ENCODE results near the gene KLF15. TPM values are rescaled to one million over a fixed set of nuclear protein-coding genes. Genes with fewer than 3 reads are reported as not detected.

The KLF15 gene
- total RNA-seq, 1 experiment from 2014 or later, result 3.3 TPM

- no peak for TF ChIP-seq POLR2AphosphoS5 (IDR thresholded peaks at IDR 0.05; ENCODE audit: low read depth, low read length)
- TF ChIP-seq REST (IDR thresholded peaks at IDR 0.05; ENCODE audit: low read depth), result no peak
- TF ChIP-seq SP1 (IDR thresholded peaks at IDR 0.05; ENCODE audit: low read depth), result no peak
- TF ChIP-seq SRF (IDR thresholded peaks at IDR 0.05; ENCODE audit: low read depth), result no peak
Measured at GRCh38 chr3:126314305-126314789, 42.9 kb downstream of the KLF15 start (continued).

GRCh38 chr3:126313580-126314304 is 43.5 kb downstream of the KLF15 start:
- intact Hi-C loops (cut with micrococcal nuclease), result no loop called here
- no peak overlapping the region for H3K4me3 ChIP-seq (replicated peaks in 1 of 2; ENCODE audit: low read depth in 1 of 2, low read length in 2 of 2)
- H3K9me2 ChIP-seq (ENCODE audit: insufficient read depth), result no peaks in the 10 kb centered on the region
- POLR2A ChIA-PET, result no interaction called here
- TF ChIP-seq RAD21 (IDR thresholded peaks at IDR 0.05; ENCODE audit: low read depth) (no peak), ZNF274 (IDR thresholded peaks at IDR 0.05; ENCODE audit: low read depth, low read length) (no peak), SRF (IDR thresholded peaks at IDR 0.05; ENCODE audit: low read depth) (no peak), ELF1 (IDR thresholded peaks at IDR 0.05; ENCODE audit: borderline replicate concordance, low read depth) (no peak), ZBTB33 (IDR thresholded peaks at IDR 0.05; ENCODE audit: extremely low read depth, insufficient replicate concordance, low read length) (no peak), JUND (IDR thresholded peaks at IDR 0.05) (no peak), POLR2A (IDR thresholded peaks at IDR 0.05; ENCODE audit: borderline replicate concordance, extremely low read depth, insufficient read depth, insufficient read length) (no peak), REST (IDR thresholded peaks at IDR 0.05; ENCODE audit: low read depth) (no peak)
- no TSS peak for BruUV-seq (replicated peaks)
- H3K79me2 ChIP-seq (ENCODE audit: insufficient read depth, low read length), result no peaks in the 10 kb centered on the region
- H3K36me3 ChIP-seq (ENCODE audit: control insufficient read depth in 1 of 2, insufficient read depth in 2 of 2, low read length in 2 of 2), result no peaks in the 10 kb centered on the region
- no peak for ATAC-seq
- H3K4me1 ChIP-seq (ENCODE audit: control insufficient read depth in 1 of 2, insufficient read depth in 2 of 2, low read length in 2 of 2), result no peaks in the 10 kb centered on the region
- CTCF ChIA-PET, result no interaction called here
- no peaks in the 10 kb centered on the region for H3K27me3 ChIP-seq (ENCODE audit: insufficient read depth, low read length)
- no peak overlapping the region for H2AFZ ChIP-seq (ENCODE audit: low read depth, low read length, poor library complexity, severe bottlenecking)
- H4K20me1 ChIP-seq (ENCODE audit: insufficient read depth), result no peaks in the 10 kb centered on the region
- H3K9me3 ChIP-seq (ENCODE audit: control insufficient read depth in 1 of 2, insufficient read depth in 1 of 2, low read depth in 1 of 2, low read length in 2 of 2), result no peaks in the 10 kb centered on the region
- H3K27ac ChIP-seq (ENCODE audit: low read depth, low read length), result no peak overlapping the region
- no peak overlapping the region for H3K4me2 ChIP-seq (ENCODE audit: low read length)
- H3K9ac ChIP-seq (ENCODE audit: low read length), result no peak overlapping the region
- DNase-seq (ENCODE audit: low read depth, low spot score), result no peak
- RAD21 ChIA-PET (ENCODE audit: low non-redundant PET in 1 of 2, low total read pairs in 2 of 2, uncharacterized antibody in 2 of 2, unreplicated experiment in 2 of 2), result no interaction called here

All from HCT116 (cell line).